Neural cell (in vitro differentiated cells): Measurements from ENCODE around the gene CRKL. TPM values are rescaled to one million over a fixed set of nuclear protein-coding genes. Genes with fewer than 3 reads are reported as not detected.

Experiments used
- H2AFZ ChIP-seq: fragments of 200-600, 300-800 bp; sonication (generic), shearing (Covaris generic); 2 replicates; pipeline ENCODE4 v1.6.0; 2014; ENCODE audit warnings: low read depth, mild to moderate bottlenecking, antibody characterized with exemption, low read length, moderate library complexity
- H3F3A ChIP-seq: fragments of 200-600 bp; shearing (Covaris generic); 2 replicates; pipeline ENCODE4 v1.6.1; 2016; ENCODE audit warnings: mild to moderate bottlenecking, moderate library complexity, mixed read lengths, antibody characterized with exemption, low read length; ENCODE audit not compliant: insufficient read depth, poor library complexity, severe bottlenecking
- H3K27ac ChIP-seq: fragments of 200-600, 300-800 bp; sonication (generic), shearing (Covaris generic); 2 replicates; pipeline ENCODE4 v1.5.1; 2014; ENCODE audit warnings: mild to moderate bottlenecking, low read length, moderate library complexity
- H3K27me3 ChIP-seq: fragments of 300-800, 200-600 bp; sonication (generic), shearing (Covaris generic); 2 replicates; pipeline ENCODE4 v1.6.0; 2014; ENCODE audit warnings: mild to moderate bottlenecking, low read depth, low read length, moderate library complexity; ENCODE audit not compliant: insufficient read depth
- H3K36me3 ChIP-seq: fragments of 300-800, 200-600 bp; sonication (generic), shearing (Covaris generic); 2 replicates; pipeline ENCODE4 v1.5.1; 2014; ENCODE audit warnings: mild to moderate bottlenecking, antibody characterized with exemption, low read length, moderate library complexity; ENCODE audit not compliant: insufficient read depth
- H3K4me2 ChIP-seq: fragments of 300-800, 200-600 bp; sonication (generic), shearing (Covaris generic); 2 replicates; pipeline ENCODE4 v1.6.0; 2014; ENCODE audit warnings: mild to moderate bottlenecking, low read length
- H3K4me3 ChIP-seq: fragments of 300-800, 200-600 bp; sonication (generic), shearing (Covaris generic); 2 replicates; pipeline ENCODE4 v1.5.1; 2014; ENCODE audit warnings: mild to moderate bottlenecking, low read length, moderate library complexity
- H3K79me2 ChIP-seq: fragments of 200-600 bp; shearing (Covaris generic); replicated peaks from 2 replicates; pipeline ENCODE4 v1.6.0; 2014; ENCODE audit warnings: mild to moderate bottlenecking, low read length, moderate library complexity; ENCODE audit not compliant: insufficient read depth
- H3K9ac ChIP-seq: fragments of 300-800, 200-600 bp; sonication (generic), shearing (Covaris generic); 2 replicates; pipeline ENCODE4 v1.6.1; 2016; ENCODE audit warnings: mild to moderate bottlenecking, low read length, mixed read lengths
- H3K9me2 ChIP-seq: fragments of 200-600 bp; shearing (Covaris generic); 2 replicates; pipeline ENCODE4 v1.6.1; 2016; ENCODE audit warnings: mild to moderate bottlenecking, low read length, mixed read lengths; ENCODE audit not compliant: insufficient read depth
- H3K9me3 ChIP-seq: fragments of 200-600, 300-800 bp; sonication (generic), shearing (Covaris generic); 2 replicates; pipeline ENCODE4 v1.6.1; 2016; ENCODE audit warnings: mild to moderate bottlenecking, mixed run types, low read length, moderate library complexity, mixed read lengths
- H4K20me1 ChIP-seq: fragments of 200-600 bp; shearing (Covaris generic); 2 replicates; pipeline ENCODE4 v1.6.1; 2016; ENCODE audit warnings: mild to moderate bottlenecking, mixed run types; ENCODE audit not compliant: insufficient read depth
- CTCF ChIP-seq: fragments of 450-650 bp; IDR thresholded peaks from 2 replicates; pipeline ENCODE4 v1.5.1; 2014; ENCODE audit warnings: antibody characterized with exemption, mild to moderate bottlenecking, moderate library complexity; ENCODE audit not compliant: poor library complexity, severe bottlenecking
- EP300 ChIP-seq: fragments of 450-650 bp; conservative IDR thresholded peaks from 2 replicates; pipeline ENCODE4 v1.6.1; 2014; ENCODE audit warnings: antibody characterized with exemption, mild to moderate bottlenecking, moderate library complexity; ENCODE audit not compliant: poor library complexity, severe bottlenecking
- EZH2 ChIP-seq: fragments of 200-600, 300-800 bp; shearing (Covaris generic), sonication (generic); IDR thresholded peaks from 2 replicates; pipeline ENCODE4 v1.6.1; 2014; ENCODE audit warnings: antibody characterized with exemption, low read length, borderline replicate concordance, mild to moderate bottlenecking; ENCODE audit not compliant: insufficient read depth, poor library complexity, severe bottlenecking
- MXI1 ChIP-seq: fragments of 450-650 bp; conservative IDR thresholded peaks from 2 replicates; pipeline ENCODE4 v1.6.1; 2014; ENCODE audit warnings: antibody characterized with exemption, mild to moderate bottlenecking; ENCODE audit not compliant: poor library complexity, severe bottlenecking
- POLR2AphosphoS5 ChIP-seq: IDR thresholded peaks from 2 replicates; pipeline ENCODE4 v1.6.1; 2012
- RAD21 ChIP-seq: fragments of 450-650 bp; conservative IDR thresholded peaks from 2 replicates; pipeline ENCODE4 v1.6.1; 2014; ENCODE audit warnings: antibody characterized with exemption, mild to moderate bottlenecking, moderate library complexity
- REST ChIP-seq: IDR thresholded peaks from 2 replicates; pipeline ENCODE4 v1.6.1; 2012; ENCODE audit warnings: borderline replicate concordance
- SMC3 ChIP-seq: fragments of 450-650 bp; conservative IDR thresholded peaks from 2 replicates; pipeline ENCODE4 v1.6.1; 2014; ENCODE audit warnings: antibody characterized with exemption, mild to moderate bottlenecking, moderate library complexity; ENCODE audit not compliant: poor library complexity
- TAF1 ChIP-seq: IDR thresholded peaks from 2 replicates; pipeline ENCODE4 v1.6.1; 2012; ENCODE audit warnings: low read depth
- polyA plus RNA-seq: library from polyadenylated mRNA; depleted of rRNA; stranded (reverse); fragments of >200 nt; gene quantifications from 2 replicates; pipeline ENCODE4 v1.2.3, GENCODE V29; 2014

Gene CRKL
- polyA plus RNA-seq, 1 donor from 2014 or later: 46.8 TPM

DNA sequence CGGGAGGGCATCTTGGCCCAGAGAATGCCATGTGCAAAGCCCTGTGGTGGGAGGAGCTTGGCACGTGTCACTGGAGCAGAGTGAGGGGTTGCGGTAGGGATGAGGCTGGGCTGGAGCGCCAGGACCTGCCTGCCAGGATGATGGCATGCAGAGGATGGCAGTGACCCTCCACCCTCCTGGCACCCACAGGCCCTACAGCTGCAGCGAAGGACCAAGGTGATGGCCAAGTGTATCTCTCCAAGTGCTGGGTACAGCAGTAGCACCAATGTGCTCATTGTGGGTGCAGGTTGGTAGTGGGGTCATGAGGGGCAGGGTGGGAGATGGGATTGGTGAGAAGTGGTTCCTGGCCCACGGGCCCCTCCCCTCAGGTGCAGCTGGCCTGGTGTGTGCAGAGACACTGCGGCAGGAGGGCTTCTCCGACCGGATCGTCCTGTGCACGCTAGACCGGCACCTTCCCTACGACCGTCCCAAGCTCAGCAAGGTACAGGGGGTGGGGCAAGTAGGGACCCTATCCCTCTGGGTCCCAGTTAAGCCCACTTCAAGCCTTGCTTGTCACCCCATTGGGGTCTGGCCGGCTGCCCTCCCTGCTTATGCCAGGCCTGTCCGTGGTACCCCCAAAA, 57.2 kb downstream of the CRKL start:
- Histone ChIP-seq H3K4me3 (no peak overlapping the region), H3K9ac (no peak overlapping the region), H3K4me2 (no peak overlapping the region), H2AFZ (no peak overlapping the region), H3K9me3 (no peaks in the 10 kb centered on the region), H3K27ac (no peak overlapping the region), H3K36me3 (no peaks in the 10 kb centered on the region), H4K20me1 (no peaks in the 10 kb centered on the region), H3F3A (no peaks in the 10 kb centered on the region), H3K9me2 (no peaks in the 10 kb centered on the region), H3K27me3 (no peaks in the 10 kb centered on the region), H3K79me2 (no peaks in the 10 kb centered on the region)
- TF ChIP-seq REST (no peak), TAF1 (no peak), EZH2 (no peak), POLR2AphosphoS5 (no peak), MXI1 (no peak), SMC3 (no peak), CTCF (no peak), RAD21 (no peak), EP300 (no peak)

DNA sequence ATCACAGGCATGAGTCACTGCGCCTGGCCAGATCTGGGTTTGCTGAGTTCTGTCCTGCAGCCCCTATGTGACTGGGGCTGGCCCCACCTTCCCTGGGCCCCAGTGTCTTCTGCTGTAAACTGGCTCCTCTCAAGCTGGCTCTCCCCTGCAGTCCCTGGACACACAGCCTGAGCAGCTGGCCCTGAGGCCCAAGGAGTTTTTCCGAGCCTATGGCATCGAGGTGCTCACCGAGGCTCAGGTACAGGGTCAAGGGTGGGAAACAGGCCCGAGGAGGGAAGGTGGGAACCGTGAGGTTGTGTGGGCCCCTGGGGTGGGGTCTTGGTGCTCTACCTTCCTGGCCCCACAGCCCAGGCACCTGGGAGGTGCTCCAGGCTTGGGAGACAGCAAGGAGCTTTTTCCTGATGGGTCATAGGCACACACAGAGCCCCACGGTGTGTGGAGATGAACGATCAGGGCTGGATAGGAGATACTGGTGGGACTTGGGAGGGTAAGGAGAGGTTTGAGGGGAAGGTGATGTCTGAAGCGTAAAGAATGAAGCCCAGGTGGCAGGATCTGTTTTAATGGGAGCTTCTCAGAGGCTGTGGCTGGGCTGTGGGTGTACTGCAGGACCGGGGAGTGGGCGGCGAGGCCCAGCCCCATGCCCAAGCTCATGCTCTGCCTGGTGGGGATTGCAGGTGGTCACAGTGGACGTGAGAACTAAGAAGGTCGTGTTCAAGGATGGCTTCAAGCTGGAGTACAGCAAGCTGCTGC, 58.5 kb downstream of the CRKL start:
- Histone ChIP-seq H3K4me3 (no peak overlapping the region), H3K4me2 (no peak overlapping the region), H3K36me3 (no peaks in the 10 kb centered on the region), H4K20me1 (no peaks in the 10 kb centered on the region), H3K79me2 (no peaks in the 10 kb centered on the region), H3F3A (no peaks in the 10 kb centered on the region), H3K27me3 (no peaks in the 10 kb centered on the region), H3K9ac (no peak overlapping the region), H3K27ac (no peak overlapping the region), H3K9me2 (no peaks in the 10 kb centered on the region), H2AFZ (no peak overlapping the region), H3K9me3 (no peaks in the 10 kb centered on the region)
- TF ChIP-seq POLR2AphosphoS5 (no peak), REST (no peak), TAF1 (no peak), CTCF (no peak), EP300 (no peak), EZH2 (no peak), SMC3 (no peak), RAD21 (no peak), MXI1 (no peak)
